MM.1S (cell line): Measurements from ENCODE around the gene ENTPD3.
A peak's percentile ranks its signal among the peaks of the same experiment; 100 is the strongest.

Experiments used
- DNase-seq: peaks from one replicate; pipeline ENCODE4 v3.0.0-alpha.2; 2015
- H2AFZ ChIP-seq: fragments of 300-600 bp; sonication (generic); 2 replicates; pipeline ENCODE4 v1.6.0; 2016; ENCODE audit warnings: antibody characterized with exemption, low read length
- H3F3A ChIP-seq: fragments of 300-600 bp; sonication (generic); 2 replicates; pipeline ENCODE4 v1.6.1; 2016; ENCODE audit warnings: mild to moderate bottlenecking, antibody characterized with exemption, low read length, moderate library complexity, mixed read lengths; ENCODE audit not compliant: insufficient read depth
- H3K27ac ChIP-seq: fragments of 300-600 bp; sonication (generic); 2 replicates; pipeline ENCODE4 v1.5.1; 2016; ENCODE audit warnings: mild to moderate bottlenecking, low read length
- H3K27me3 ChIP-seq: fragments of 300-600 bp; sonication (generic); replicated peaks from 2 replicates; pipeline ENCODE4 v1.6.0; 2016; ENCODE audit warnings: low read length; ENCODE audit not compliant: insufficient read depth
- H3K36me3 ChIP-seq: fragments of 300-600 bp; sonication (generic); replicated peaks from 2 replicates; pipeline ENCODE4 v1.6.1; 2016; ENCODE audit warnings: mild to moderate bottlenecking, low read length, mixed read lengths; ENCODE audit not compliant: insufficient read depth
- H3K4me1 ChIP-seq: fragments of 300-600 bp; sonication (generic); 2 replicates; pipeline ENCODE4 v1.6.1; 2016; ENCODE audit warnings: low read length, mixed read lengths
- H3K4me2 ChIP-seq: fragments of 300-600 bp; sonication (generic); 2 replicates; pipeline ENCODE4 v1.6.0; 2016; ENCODE audit warnings: low read depth, low read length
- H3K4me3 ChIP-seq: fragments of 300-600 bp; sonication (generic); 2 replicates; pipeline ENCODE4 v1.5.1; 2016; ENCODE audit warnings: low read length, mixed read lengths
- H3K79me2 ChIP-seq: fragments of 300-600 bp; sonication (generic); 2 replicates; pipeline ENCODE4 v1.6.1; 2016; ENCODE audit warnings: mixed run types, low read length, mixed read lengths
- H3K9ac ChIP-seq: fragments of 300-600 bp; sonication (generic); 2 replicates; pipeline ENCODE4 v1.6.1; 2016; ENCODE audit warnings: low read length, mixed read lengths
- H3K9me2 ChIP-seq: fragments of 300-600 bp; sonication (generic); replicated peaks from 2 replicates; pipeline ENCODE4 v1.6.1; 2016; ENCODE audit warnings: mild to moderate bottlenecking, low read length, mixed read lengths; ENCODE audit not compliant: insufficient read depth
- H3K9me3 ChIP-seq: fragments of 300-600 bp; sonication (generic); replicated peaks from 2 replicates; pipeline ENCODE4 v1.6.1; 2016; ENCODE audit warnings: mild to moderate bottlenecking, low read length, mixed read lengths; ENCODE audit not compliant: insufficient read depth
- H4K20me1 ChIP-seq: fragments of 300-600 bp; sonication (generic); 2 replicates; pipeline ENCODE4 v1.6.1; 2016; ENCODE audit warnings: mild to moderate bottlenecking, low read length, moderate library complexity, mixed read lengths; ENCODE audit not compliant: insufficient read depth
- EZH2 ChIP-seq: fragments of 300-600 bp; sonication (generic); optimal IDR thresholded peaks from 2 replicates; pipeline ENCODE3; 2017; ENCODE audit warnings: low read depth, mild to moderate bottlenecking, antibody characterized with exemption, low read length, mixed read lengths
- EZH2phosphoT487 ChIP-seq: fragments of 300-600 bp; sonication (generic); IDR thresholded peaks from 2 replicates; pipeline ENCODE4 v1.6.1; 2018; ENCODE audit warnings: antibody characterized with exemption, low read length
- TF ChIP-seq, protein P1 (sequence below): fragments of 300-600 bp; sonication (generic); IDR thresholded peaks from 2 replicates; pipeline ENCODE4 v1.5.1; 2016; ENCODE audit warnings: antibody characterized with exemption, low read length, mixed read lengths

Gene ENTPD3

DNA sequence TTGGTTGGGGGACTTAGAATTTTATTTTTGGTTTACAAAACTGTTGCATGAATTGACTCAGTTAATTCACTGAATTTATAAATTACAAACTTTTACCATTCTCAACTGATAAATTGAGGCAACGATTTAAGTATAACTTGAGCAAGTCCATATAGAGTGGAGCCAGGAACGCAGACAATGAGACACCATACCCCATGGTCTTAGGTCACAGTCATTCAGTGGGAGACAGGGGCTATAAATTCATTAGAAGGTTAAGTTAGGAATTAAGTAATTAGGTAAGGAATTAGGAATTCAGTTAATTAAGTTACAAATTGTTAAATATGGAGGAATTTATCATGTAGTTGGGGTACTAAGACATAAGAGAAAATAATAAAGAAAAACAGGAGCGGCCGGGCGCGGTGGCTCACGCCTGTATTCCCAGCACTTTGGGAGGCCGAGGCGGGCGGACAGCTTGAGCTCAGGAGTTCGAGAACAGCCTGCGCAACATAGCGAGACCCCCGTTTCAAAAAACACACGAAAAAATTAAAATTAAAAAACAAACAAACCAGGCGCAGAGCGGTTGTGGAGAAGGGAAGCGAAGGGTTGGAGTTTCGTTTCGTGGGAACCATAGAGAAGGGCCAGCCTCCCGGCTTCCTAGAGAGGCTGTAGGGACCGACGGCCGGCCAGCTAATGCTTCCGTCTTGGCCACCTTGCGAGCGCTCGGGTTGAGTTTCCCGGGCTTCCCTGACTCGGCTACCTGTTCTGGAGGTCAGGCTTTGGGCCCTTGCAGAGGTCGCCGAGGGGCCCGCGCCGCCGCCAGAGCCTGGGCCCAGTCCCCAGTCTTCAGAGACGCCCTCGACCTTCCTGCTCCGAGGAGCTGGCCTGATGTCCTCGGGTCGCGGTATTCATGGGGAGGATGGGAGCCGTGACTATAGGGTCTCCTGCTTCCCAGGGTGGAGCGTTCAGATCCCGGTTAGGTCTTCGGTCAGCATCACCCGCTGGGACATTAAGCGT lies 89.8 kb downstream of the ENTPD3 start, which contains the start of gene ZNF619:
Gene ZNF619, plus strand, starts transcription at position 645 of the 993 bp plus-strand sequence. CDS start 858 bp downstream, outside the sequence.
- H2AFZ ChIP-seq, result peak within 1 kb of the TSS; percentile 99
- H3K4me1 ChIP-seq, result no peaks in the 10 kb centered on the region
- peak within 1 kb of the TSS; percentile 84 for H3K4me3 ChIP-seq
- peak within 1 kb of the TSS; percentile 85 for H3K9ac ChIP-seq
- H3K9me2 ChIP-seq, result no peaks in the 10 kb centered on the region
- 0 out of 2 replicates have a peak, but pooled peaks cover 5% of the 10 kb centered on the region for H3K79me2 ChIP-seq
- H3K27ac ChIP-seq, result no peak within 1 kb of the TSS
- peak within 1 kb of the TSS; percentile 85 for H3K4me2 ChIP-seq
- H3F3A ChIP-seq, result no peaks in the 10 kb centered on the region
- DNase-seq, result peak; percentile 76
- H4K20me1 ChIP-seq, result no peaks in the 10 kb centered on the region
- TF ChIP-seq EZH2 (no peak), EZH2phosphoT487 (no peak)
- TF ChIP-seq, protein P1, sequence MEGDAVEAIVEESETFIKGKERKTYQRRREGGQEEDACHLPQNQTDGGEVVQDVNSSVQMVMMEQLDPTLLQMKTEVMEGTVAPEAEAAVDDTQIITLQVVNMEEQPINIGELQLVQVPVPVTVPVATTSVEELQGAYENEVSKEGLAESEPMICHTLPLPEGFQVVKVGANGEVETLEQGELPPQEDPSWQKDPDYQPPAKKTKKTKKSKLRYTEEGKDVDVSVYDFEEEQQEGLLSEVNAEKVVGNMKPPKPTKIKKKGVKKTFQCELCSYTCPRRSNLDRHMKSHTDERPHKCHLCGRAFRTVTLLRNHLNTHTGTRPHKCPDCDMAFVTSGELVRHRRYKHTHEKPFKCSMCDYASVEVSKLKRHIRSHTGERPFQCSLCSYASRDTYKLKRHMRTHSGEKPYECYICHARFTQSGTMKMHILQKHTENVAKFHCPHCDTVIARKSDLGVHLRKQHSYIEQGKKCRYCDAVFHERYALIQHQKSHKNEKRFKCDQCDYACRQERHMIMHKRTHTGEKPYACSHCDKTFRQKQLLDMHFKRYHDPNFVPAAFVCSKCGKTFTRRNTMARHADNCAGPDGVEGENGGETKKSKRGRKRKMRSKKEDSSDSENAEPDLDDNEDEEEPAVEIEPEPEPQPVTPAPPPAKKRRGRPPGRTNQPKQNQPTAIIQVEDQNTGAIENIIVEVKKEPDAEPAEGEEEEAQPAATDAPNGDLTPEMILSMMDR, result no peak
- no peaks in the 10 kb centered on the region for H3K27me3 ChIP-seq
- H3K9me3 ChIP-seq, result no peaks in the 10 kb centered on the region
- no peaks in the 10 kb centered on the region for H3K36me3 ChIP-seq

DNA sequence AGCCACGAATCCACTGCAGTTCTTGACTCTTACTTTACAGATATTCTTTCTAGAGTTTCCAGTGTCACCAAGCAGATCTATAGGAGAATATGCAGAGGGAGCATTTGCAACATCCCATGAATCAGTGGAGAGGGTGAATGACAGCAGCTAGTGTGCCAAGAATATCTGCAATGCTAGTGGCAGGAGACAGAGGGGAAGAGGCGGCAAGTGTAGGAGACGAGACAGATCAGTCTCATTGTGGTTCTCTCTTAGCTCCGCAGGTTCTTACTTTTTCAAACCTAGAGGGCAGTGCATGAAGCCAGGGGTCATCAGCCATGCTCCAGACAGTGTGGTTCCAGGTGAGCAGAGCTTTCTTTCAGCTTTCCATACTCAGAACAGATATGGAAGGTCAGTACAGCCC lies 90.7 kb downstream of the ENTPD3 start:
- H3K9me3 ChIP-seq, result no peaks in the 10 kb centered on the region
- H3K4me3 ChIP-seq, result peak overlapping the region; percentile 84
- H3K9me2 ChIP-seq, result no peaks in the 10 kb centered on the region
- peak overlapping the region; percentile 85 for H3K4me2 ChIP-seq
- H4K20me1 ChIP-seq, result no peaks in the 10 kb centered on the region
- peak overlapping the region; percentile 85 for H3K9ac ChIP-seq
- H3K27me3 ChIP-seq, result no peaks in the 10 kb centered on the region
- 0 out of 2 replicates have a peak, but pooled peaks cover 5% of the 10 kb centered on the region for H3K79me2 ChIP-seq
- peak overlapping the region; percentile 99 for H2AFZ ChIP-seq
- H3K4me1 ChIP-seq, result no peaks in the 10 kb centered on the region
- no peaks in the 10 kb centered on the region for H3F3A ChIP-seq
- TF ChIP-seq, protein P1, result no peak
- no peak for TF ChIP-seq EZH2
- TF ChIP-seq EZH2phosphoT487, result no peak
- no peaks in the 10 kb centered on the region for H3K36me3 ChIP-seq
- H3K27ac ChIP-seq, result no peak overlapping the region
- DNase-seq, result no peak
